Mesothelial cell of epicardium (in vitro differentiated cells): Measurements from ENCODE around the gene MROH7. TPM values are rescaled to one million over a fixed set of nuclear protein-coding genes. Genes with fewer than 3 reads are reported as not detected.

ENCODE experiments used
- DNase-seq, 2 experiments: peaks; one replicate each; pipeline ENCODE4 v3.0.0; 2021; ENCODE audit warnings: low spot score in 2 of 2; ENCODE audit not compliant: unreplicated experiment in 2 of 2
- H3K27ac Mint-ChIP-seq: 2 replicates; pipeline ENCODE4 v1.8.0; 2021; ENCODE audit warnings: mixed read lengths
- H3K27me3 Mint-ChIP-seq: 2 replicates; pipeline ENCODE4 v1.8.0; 2021; ENCODE audit warnings: low read depth, mixed read lengths
- H3K36me3 Mint-ChIP-seq: 2 replicates; pipeline ENCODE4 v1.8.0; 2021; ENCODE audit warnings: mixed read lengths
- H3K4me1 Mint-ChIP-seq: 2 replicates; pipeline ENCODE4 v1.8.0; 2021; ENCODE audit warnings: mixed read lengths
- H3K4me3 Mint-ChIP-seq: 2 replicates; pipeline ENCODE4 v1.8.0; 2021; ENCODE audit warnings: mild to moderate bottlenecking, moderate library complexity, mixed read lengths
- H3K9me3 Mint-ChIP-seq: 2 replicates; pipeline ENCODE4 v1.8.0; 2021; ENCODE audit warnings: mixed read lengths
- CTCF ChIP-seq: fragments of 200-600 bp; sonication (generic); IDR thresholded peaks from one replicate; pipeline ENCODE4 v1.5.0; 2021; ENCODE audit warnings: antibody characterized with exemption; ENCODE audit not compliant: unreplicated experiment
- total RNA-seq: library from RNA; stranded (reverse); gene quantifications from 3 replicates; pipeline ENCODE4 v1.2.1, GENCODE V29; 2021

Gene MROH7
- total RNA-seq, 1 donor from 2014 or later, result 4.3 TPM

- no peak for DNase-seq
- peaks cover 2% of the 10 kb centered on the region for H3K27me3 Mint-ChIP-seq
- H3K27ac Mint-ChIP-seq, result no peak overlapping the region
- no peaks in the 10 kb centered on the region for H3K9me3 Mint-ChIP-seq
- H3K36me3 Mint-ChIP-seq, result peaks cover 16% of the 10 kb centered on the region
- TF ChIP-seq CTCF, result no peak
- no peaks in the 10 kb centered on the region for H3K4me1 Mint-ChIP-seq
- no peak overlapping the region for H3K4me3 Mint-ChIP-seq
These were observed 104.3 kb downstream of the MROH7 start for GRCh38 chr1:54745864-54746263.

GRCh38 chr1:54748094-54748835 lies 106.7 kb downstream of the MROH7 start:
- Mint-ChIP-seq H3K4me3 (no peak overlapping the region), H3K36me3 (peaks cover 6% of the 10 kb centered on the region), H3K27ac (no peak overlapping the region), H3K4me1 (no peaks in the 10 kb centered on the region), H3K9me3 (no peaks in the 10 kb centered on the region), H3K27me3 (peaks cover 2% of the 10 kb centered on the region)
- DNase-seq, result no peak
- no peak for TF ChIP-seq CTCF

GRCh38 chr1:54750596-54750995 lies 109.0 kb downstream of the MROH7 start:
- H3K4me3 Mint-ChIP-seq, result no peak overlapping the region
- DNase-seq, result no peak
- peaks cover 2% of the 10 kb centered on the region for H3K27me3 Mint-ChIP-seq
- H3K9me3 Mint-ChIP-seq, result no peaks in the 10 kb centered on the region
- no peaks in the 10 kb centered on the region for H3K4me1 Mint-ChIP-seq
- no peak overlapping the region for H3K27ac Mint-ChIP-seq
- H3K36me3 Mint-ChIP-seq, result peaks cover 2% of the 10 kb centered on the region
- no peak for TF ChIP-seq CTCF

GRCh38 chr1:54751426-54751825 lies 109.8 kb downstream of the MROH7 start:
- no peak overlapping the region for H3K27ac Mint-ChIP-seq
- TF ChIP-seq CTCF, result no peak
- peaks cover 4% of the 10 kb centered on the region for H3K36me3 Mint-ChIP-seq
- peaks cover 2% of the 10 kb centered on the region for H3K27me3 Mint-ChIP-seq
- no peak for DNase-seq
- no peak overlapping the region for H3K4me3 Mint-ChIP-seq
- no peaks in the 10 kb centered on the region for H3K4me1 Mint-ChIP-seq
- no peaks in the 10 kb centered on the region for H3K9me3 Mint-ChIP-seq

GRCh38 chr1:54754045-54754444 lies 112.5 kb downstream of the MROH7 start:
- DNase-seq, result no peak
- Mint-ChIP-seq H3K4me1 (no peaks in the 10 kb centered on the region), H3K36me3 (peaks cover 7% of the 10 kb centered on the region), H3K4me3 (no peak overlapping the region), H3K27ac (no peak overlapping the region), H3K9me3 (no peaks in the 10 kb centered on the region), H3K27me3 (peaks cover 2% of the 10 kb centered on the region)
- TF ChIP-seq CTCF, result no peak
